GM19397 (cell line): ENCODE data around the gene CDS2.

Source experiments
- ATAC-seq: cut with Tn5 transposase; IDR thresholded peaks from one replicate; pipeline ENCODE4 v1.9.1; 2021; ENCODE audit warnings: mild to moderate bottlenecking, moderate library complexity; ENCODE audit not compliant: unreplicated experiment

Gene CDS2

DNA sequence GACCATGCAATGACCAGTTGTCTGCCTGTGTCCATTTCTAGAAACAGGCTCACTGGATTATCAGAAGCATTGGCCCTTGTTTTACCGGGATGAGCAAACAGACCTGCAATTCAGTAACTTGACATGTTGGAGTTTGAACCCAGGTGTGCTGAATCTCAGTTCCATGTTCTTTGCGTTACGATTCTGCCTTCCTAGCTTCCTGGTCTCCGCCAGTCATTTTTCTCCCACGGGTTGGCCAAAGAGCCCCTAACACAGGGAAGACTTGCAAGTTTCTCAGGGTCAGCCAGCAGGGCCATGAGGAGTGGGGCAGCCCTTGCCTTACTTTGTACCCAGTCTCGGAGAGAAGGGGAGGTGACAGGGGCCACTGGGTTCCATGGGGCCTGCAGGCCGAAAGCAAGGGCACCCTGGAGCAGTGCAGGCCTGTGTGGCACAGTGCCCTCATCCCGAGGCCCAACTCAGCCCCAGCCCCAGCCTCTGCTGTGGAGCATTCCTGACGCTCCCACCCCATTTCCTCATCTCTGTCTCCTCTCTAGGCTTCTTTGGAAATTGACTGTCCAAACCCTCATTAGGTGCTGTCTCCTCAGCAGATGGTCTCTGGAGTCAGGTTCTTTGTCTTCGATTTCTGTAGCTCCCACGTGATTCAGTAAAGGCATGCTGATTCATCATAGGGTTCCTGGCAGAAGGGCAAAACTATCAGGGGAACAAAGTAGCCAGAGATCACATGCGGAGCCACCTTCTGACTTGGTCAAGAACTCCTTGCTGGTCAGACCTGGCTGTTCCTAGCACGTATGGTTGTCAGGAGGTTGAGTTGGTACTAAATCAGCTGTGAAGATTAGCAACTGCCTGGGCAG, 23.6 kb downstream of the CDS2 start:
- no peak for ATAC-seq

DNA sequence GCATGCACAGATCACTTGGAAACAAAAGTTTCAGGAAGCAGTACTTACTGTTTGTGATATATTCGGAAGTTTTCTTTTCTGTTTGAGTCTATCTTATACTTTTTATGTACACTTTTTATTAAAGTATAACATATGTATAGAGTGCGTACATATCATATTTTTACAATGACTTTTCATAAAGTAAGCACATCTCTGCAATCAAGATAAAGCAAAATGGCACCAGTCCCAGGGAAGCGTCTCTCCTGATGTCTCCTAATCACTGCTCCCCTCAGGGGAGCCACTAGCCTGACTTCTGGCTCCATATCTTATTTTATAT, 26.3 kb downstream of the CDS2 start:
- no peak for ATAC-seq

DNA sequence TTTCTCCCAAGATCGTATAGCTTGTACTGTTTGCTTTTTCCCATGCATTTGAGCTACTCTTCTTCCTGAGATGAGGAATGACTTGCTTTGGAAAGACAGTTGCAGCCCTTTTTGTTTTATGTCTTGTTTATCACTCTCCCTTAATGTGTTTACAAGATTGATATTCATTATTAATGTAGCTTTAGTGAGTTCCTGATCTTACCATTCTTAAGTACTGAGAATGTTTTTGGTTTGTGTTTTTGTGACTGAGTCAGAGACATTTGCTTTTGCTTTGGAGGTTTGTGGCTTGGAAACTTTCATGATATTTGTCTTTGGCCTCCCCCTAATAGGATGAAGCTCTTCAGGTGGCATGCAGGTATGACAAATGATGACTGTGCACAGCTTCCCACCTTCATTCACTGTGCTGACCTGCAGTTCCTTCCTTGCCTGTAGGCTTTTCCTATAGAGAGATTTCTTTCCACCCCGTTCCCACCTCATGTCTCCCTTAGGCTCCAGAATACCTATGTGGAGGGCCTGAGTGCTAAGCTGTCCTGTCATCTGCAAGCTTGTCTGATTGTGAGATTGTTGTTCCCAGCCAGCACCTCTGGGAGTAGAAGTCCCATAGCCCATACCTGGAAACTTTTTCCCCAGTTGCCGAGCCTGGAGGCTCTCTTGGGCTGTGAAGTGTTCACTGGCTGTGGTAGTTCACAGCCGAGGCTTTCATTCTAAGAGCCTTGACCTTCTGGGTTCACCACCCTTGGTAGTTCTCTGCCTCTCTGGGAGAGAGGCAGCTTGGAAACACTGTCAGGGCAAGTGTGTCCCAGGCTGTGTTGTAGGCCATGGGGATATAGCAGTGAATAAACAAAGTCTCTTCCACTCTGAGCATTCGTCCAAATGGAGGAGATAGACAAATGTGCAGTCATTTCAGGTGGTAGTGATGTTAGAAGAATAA, 27.1 kb downstream of the CDS2 start:
- no peak for ATAC-seq

DNA sequence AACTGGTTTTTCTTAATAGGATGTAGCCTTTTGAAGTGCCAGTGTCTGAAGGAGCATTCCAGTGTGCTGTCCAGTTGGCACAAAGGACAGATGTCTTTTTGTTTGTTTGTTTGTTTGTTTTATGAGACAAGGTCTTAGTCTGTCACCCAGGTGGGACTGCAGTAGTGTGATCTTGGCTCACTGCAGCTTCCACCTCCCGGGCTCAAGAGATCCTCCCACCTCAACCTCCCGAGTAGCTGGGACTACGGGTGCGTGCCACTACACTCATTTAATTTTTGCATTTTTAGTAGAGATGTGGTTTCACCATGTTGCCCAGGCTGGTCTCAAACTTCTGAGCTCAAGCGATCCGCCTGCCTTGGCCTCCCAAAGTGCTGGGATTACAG, 27.7 kb downstream of the CDS2 start:
- ATAC-seq: no peak

DNA sequence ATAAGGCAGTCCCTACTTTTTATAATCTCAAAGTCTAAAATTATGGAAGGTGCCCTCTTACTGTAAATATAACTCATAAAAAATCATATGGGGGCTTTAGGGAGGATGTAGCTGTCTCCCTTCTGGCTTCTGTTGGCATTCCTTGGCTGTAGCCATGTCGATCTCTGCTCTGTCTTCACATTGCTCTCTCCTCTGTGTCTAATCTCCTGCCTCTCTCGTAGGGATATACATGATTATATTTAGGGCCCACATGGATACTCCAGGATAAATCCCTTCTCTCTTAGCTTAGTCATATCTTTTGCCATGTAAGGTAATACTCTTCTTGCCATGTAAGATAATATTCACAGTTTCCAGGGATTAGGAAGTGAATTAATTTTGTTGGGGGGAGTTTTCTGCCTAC, 28.6 kb downstream of the CDS2 start:
- ATAC-seq: no peak

DNA sequence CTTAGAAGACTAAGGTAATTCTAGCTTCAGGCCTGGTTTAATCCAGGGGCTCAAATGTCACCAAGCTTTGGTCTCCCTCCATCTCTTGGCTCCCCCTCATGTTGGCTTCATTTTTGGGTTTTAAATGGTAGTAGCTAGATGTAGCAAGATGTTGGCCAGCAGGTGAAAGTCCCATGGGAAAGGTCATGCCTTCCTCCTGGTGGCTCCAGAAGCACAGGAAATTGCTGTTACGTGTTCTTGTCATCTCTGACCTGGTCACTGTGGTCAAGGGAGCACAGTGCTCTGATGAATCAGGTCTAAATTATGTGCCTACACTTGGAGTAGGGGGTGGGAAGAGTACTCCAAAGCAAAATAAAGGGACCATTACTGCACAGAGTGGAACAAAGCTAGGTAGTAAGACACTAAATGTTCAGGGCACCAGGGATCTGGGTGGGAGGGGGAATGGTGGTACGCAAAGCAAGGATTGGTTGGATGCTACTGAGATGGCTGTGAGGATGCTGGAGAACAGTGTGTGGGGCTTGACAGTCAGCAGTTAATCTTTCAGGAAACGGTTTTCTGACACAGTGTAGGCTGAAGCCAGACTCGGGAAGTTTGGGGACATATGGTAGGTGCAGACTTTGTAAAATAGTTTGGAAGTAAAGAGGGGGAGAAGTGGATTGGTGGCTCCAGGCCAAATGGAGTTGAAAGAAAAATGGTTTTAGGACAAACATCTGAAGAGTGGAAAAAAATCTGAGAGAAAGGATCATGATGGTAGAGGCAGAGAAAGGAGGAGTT, 30.1 kb downstream of the CDS2 start:
- no peak for ATAC-seq

DNA sequence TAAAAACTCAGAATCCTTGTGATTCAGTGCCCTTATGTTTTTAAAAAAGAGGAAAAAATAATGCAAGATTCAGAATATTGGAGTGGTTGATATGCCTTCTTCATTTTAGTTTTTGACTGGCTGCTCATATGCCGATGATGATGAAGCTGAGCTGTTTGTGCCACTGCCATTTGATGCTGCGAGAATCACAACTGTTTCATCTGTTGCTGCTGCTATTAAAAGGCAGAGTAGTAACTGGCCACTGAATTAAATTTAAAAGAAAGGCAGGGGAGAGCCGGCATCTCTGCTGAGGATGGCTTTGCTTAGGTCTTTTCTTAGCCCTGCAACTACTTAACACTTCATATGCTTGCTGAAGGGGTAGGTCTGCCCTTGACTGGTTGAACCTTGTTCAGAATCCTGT, 33.1 kb downstream of the CDS2 start:
- no peak for ATAC-seq

DNA sequence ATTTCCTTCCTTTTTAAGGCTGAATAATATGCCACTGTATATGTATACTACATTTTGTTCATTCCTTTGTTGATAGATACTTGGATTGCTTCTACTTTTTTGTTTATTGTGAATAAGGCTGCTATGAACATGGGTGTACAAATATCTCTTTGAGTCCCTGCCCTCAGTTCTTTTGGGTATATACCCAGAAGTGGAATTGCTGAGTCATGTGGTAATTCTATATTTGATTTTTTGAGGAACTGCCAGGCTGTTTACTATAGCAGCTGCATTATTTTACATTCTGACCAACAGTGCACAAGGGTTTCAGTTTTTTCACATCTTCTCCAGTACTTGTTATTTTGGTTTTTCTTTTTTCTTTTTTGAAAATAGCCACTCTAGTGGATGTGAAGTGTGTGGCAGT, 34.1 kb downstream of the CDS2 start:
- no peak for ATAC-seq

DNA sequence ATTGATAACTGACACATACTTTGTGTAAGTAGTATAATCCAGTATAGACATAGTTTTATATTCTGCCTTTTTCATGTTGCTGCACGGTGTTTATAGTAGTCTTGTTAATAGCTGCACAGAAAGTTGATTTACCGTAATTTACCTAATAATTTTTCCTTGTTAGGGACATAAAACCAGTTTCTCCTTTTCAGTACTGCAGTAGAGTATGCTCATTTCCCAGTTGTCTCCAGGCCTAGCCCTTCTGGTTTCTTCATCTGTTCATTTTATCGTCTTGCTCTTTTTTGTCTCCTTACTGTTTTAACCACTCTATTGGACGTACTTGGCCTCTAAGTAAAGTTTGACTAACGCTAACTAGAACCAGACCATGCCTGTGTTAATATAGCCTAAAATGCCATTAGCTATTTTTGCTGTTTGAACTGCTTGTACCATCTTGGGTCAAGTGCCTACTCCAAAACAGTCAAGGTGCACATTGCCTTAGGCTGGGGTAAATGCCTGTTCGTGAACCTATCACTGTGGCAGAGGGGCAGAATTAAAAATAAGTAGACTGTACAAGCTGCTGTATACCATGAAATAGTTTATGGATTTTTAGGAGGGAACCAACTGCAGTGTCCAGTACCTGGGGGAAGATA, 34.8 kb downstream of the CDS2 start:
- ATAC-seq: no peak

DNA sequence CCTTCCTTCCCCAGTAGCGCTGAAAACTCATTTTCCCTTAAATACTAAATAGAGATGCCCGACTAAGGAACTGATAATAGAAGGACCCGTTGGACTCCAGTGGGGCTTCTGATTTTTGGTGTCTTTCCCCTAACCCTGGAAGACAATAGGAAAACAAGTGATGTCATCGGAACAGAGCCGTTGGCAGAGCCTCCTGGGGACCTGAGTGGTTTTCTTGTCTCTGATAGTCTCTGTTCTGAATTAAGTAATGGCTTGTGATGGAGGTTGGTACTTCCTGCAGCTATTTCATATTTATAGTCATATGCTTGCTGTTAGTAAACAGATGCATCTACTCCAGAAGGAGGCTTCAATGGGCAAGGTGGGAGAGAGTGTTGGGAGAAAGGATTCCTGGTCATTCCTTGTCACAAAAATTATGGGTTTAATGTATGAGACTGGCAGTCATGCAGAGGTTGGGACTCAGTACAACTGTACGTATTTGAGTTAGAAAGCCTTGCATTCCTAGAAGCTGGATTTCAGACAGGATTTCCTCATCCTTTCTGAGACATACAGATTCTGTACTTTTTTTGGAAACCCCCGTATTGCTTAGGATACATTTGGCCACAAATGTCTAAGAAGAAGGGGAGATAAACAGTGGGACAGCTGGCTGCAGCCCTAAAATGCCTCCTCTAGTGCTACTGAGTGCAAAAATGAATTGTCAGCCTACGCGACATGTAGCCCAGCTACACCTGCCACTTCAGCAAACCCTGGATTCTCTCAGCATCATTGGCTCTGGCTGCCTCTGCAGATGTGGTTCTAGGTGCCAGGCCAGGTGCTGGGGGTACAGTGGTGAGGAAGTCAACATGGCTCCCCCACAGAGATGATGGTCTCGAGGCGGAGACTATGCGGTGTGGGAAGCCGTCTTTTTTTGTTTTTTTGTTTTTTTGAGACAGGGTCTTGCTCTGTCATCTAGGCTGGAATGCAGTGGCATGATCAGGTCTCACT, 38.1 kb downstream of the CDS2 start:
- no peak for ATAC-seq

DNA sequence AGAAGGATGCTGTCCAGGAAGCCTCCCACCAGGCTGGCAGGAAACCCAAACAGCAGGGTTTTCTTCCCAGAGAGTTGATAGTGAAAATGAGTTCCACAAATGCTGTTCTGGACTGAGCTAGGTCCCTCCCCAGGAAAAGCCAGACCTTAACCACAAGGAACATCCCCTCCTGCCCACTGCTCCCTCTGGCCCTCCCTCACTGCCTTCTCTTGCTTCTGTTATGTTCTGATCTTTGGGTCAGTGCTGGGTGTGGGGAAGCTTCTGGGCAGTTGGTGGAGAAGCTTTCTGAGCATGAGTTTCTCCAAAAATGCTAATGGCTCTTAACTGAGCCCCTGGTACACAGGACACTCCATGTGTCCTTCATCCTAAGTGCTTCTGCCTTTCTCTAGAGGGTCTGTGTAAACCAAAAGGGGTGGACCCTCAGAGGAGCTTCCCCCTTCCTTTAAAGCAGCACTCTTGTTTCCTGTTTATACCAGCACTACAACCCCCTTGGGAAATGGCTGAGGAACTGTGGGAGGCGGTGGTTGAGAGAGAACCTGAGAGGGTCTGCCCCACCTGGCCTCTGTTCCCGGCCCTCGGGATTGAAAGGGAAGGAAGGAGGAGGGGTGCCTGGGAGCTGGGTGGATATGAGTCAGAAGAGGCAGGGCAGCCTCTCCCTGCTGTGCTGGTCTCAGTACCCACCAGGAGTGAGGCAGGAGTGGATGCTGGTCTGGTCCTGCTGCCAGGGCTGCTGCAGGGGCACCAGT, 42.0 kb downstream of the CDS2 start:
- ATAC-seq: no peak

DNA sequence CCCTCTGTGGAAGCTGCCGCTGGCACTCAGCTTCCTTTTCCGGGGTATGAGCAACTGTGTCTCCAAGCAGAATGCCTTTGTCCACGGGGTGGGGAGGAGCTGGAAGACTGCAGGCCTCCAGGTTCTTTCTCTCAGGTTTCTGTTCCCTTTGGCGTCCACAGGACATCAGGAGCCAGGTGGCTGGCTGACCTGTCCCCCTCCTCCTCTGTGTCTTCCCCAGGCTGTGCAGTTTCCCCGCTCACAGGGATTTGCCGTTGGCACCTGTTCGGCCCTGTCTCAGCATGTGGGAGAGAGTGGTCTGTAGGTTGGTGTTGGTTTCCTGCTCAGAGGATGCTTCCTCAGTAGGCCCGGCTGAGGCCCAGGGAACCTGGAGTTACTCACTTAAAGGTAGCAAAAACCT, 43.5 kb downstream of the CDS2 start:
- ATAC-seq: no peak

DNA sequence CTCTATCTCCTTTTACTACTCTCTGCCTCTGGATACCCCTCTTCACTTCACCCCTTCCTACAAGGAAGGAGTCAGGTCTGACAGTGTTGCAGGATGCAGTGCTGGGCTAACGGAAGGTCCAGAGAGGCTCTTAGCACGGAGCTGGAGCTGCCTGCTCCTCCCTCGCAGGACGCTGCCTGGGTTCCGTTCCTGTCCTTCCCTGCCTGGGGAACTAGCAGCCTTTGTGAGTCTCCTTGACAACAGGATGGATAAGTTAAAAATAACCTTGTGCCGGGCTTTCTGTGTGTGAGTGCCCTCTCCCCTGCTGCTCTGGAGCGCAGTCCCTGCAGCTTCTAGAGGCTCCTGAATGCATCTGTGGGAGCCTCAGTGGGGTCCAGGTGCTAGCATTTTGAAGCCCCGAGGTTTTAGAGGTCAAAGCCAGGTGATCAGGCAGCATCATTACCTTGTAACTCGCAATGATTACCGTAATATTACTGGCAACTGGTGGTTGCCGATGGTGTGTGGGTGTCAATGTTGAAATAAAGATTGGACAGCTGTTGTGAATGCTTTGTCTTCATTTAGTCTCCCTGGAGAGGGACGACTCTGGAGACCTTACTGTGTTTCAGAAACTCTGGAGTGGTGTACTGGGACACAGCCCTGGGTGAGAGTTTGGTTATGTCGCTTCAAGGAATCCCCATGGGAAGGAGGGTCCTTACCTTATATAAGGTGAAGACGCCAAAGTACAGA, 44.4 kb downstream of the CDS2 start:
- ATAC-seq: no peak

DNA sequence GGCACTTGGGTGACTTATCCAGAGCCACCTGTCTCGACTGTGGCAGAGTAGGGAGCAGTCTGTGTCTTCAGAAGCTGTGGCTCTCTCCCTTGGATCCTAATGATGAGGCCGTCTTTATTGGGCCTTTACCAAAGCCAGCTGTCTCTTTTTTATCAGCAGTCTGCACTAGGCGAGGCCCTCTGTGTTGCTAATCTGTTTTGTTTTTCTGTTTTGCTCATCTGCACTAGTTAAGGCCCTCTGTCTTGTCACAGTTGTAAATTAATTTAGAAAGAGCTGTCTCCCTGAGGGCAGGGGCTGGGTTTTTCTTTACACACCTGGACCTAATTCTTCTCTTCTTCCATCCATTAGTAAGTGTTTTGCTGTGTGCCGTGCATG, 45.0 kb downstream of the CDS2 start:
- no peak for ATAC-seq

DNA sequence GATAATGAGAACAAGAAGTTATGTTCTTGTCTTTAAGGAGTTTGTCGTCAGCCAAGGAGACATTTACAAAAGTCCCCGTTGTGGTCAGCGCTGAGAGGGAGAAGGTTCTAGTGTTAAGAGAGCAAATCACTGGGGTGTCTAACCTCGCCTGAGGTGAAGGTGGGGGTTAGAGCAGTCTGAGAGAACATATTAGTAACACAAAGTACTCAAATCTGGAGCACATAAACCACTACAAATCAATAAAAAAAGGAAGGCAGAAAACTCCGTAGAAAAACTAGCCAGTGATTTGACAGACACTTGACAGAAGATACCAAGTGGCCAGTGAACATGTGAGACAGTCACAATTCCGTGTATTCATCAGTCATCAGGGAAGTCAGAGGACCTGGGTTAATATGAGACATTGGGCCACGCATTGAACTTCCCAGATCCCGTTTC, 45.4 kb downstream of the CDS2 start:
- ATAC-seq: no peak

DNA sequence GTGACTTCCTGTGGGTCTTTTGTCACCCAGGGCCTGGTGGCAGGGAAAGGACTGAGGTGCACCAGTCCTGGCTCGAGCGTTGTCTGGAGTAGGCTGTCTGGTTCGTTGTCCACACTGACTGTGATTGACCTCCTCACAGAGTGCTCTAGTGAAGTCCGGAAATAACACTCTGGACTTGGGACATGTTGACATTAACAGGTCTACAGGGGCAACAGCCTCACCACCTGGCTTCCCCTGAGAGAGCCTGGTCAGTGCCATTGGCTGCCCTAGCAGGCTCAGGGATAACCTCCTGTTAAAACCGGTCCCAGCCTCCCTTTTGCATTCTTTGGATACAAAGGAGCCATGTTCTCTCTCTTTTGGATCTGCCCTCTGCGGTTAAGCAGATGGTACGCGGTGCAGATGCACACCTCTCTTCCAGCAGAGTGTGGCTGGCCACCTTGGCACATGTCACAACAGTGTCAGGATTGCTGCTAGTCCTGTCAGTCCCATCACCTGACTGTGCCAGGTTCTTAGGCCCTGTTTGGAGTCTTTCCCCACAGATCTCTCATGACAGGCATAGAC, 46.2 kb downstream of the CDS2 start:
- ATAC-seq: no peak

DNA sequence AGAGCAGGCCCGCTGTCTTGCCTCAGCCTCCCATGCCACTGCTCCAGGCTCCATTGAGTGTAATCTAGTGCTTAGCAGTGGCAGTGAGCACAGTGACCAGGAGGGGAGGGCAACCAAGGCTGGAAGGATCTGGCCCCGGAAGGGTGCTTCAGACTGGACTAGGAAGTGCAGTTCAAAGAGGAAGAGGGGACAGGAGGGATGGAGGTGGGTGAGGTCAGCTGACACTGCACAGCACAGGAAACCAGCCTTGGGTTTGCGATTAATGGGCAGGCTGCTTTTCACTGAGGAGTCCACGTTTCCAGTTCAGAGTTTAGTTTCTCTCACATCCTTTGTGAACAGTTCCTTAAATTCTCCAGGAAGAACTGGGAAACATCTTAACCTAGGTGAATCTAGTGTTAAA, 46.9 kb downstream of the CDS2 start:
- no peak for ATAC-seq

DNA sequence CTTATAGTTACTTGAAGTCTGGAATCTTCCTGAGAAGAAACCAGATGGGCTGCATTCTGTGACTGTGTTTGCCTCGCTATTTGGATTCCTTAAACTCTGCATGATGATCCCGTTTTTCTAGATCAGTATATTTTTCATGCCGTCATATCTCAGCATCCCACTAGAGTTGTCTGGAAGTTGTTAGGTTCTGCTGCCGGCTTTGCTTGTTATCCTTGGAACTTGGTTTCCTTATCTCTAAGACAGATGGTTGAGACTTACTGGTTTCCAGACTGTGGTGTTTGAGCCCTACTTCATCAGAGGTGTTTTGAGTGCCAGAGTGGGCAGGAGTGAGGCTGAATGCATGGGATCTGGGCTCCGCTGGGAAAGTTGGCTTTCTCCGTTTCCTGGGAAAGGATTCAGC, 50.3 kb downstream of the CDS2 start:
- no peak for ATAC-seq
